Ishikawa (cell line): ENCODE measurements around the gene KIF9.

ENCODE experiments used
- CEBPB ChIP-seq: IDR thresholded peaks from 2 replicates; pipeline ENCODE4 v1.6.1; 2012
- CREB1 ChIP-seq: IDR thresholded peaks from 2 replicates; pipeline ENCODE4 v1.6.1; 2012; ENCODE audit warnings: low read depth
- EGR1 ChIP-seq: IDR thresholded peaks from 2 replicates; pipeline ENCODE4 v1.6.1; 2012
- EP300 ChIP-seq: IDR thresholded peaks from 2 replicates; pipeline ENCODE4 v1.6.1; 2012; ENCODE audit warnings: borderline replicate concordance
- FOXM1 ChIP-seq: IDR thresholded peaks from 2 replicates; pipeline ENCODE4 v1.6.1; 2012; ENCODE audit warnings: low read depth, borderline replicate concordance
- MAX ChIP-seq: IDR thresholded peaks from 2 replicates; pipeline ENCODE4 v1.6.1; 2012
- NFIC ChIP-seq: IDR thresholded peaks from 2 replicates; pipeline ENCODE4 v1.6.1; 2012
- RAD21 ChIP-seq: IDR thresholded peaks from 2 replicates; pipeline ENCODE4 v1.6.1; 2012; ENCODE audit warnings: low read depth
- REST ChIP-seq: IDR thresholded peaks from 2 replicates; pipeline ENCODE4 v1.6.1; 2012; ENCODE audit warnings: low read depth, mild to moderate bottlenecking
- TAF1 ChIP-seq: IDR thresholded peaks from 2 replicates; pipeline ENCODE4 v1.6.1; 2012; ENCODE audit warnings: low read depth, mild to moderate bottlenecking
- TCF12 ChIP-seq: IDR thresholded peaks from 2 replicates; pipeline ENCODE4 v1.6.1; 2012; ENCODE audit warnings: low read depth
- TEAD4 ChIP-seq: IDR thresholded peaks from 2 replicates; pipeline ENCODE4 v1.6.1; 2012
- USF1 ChIP-seq: IDR thresholded peaks from 2 replicates; pipeline ENCODE4 v1.6.1; 2012
- YY1 ChIP-seq: IDR thresholded peaks from 2 replicates; pipeline ENCODE4 v1.6.1; 2012; ENCODE audit warnings: low read depth
- ZBTB7A ChIP-seq: IDR thresholded peaks from 2 replicates; pipeline ENCODE4 v1.6.1; 2012; ENCODE audit warnings: low read depth

The KIF9 gene

GRCh38 chr3:47283591-47284364, 1.2 kb upstream of the KIF9 start:
- no peak for TF ChIP-seq REST
- TF ChIP-seq RAD21, result no peak
- TF ChIP-seq CEBPB, result no peak

GRCh38 chr3:47283193-47283537, 566 bp upstream of the KIF9 start:
- no peak for TF ChIP-seq NFIC
- TF ChIP-seq YY1, result no peak
- no peak for TF ChIP-seq TAF1
- no peak for TF ChIP-seq FOXM1
- TF ChIP-seq TCF12, result no peak
- TF ChIP-seq REST, result no peak
- TF ChIP-seq EP300, result no peak
- TF ChIP-seq CEBPB, result no peak
- no peak for TF ChIP-seq EGR1
- TF ChIP-seq RAD21, result no peak
- no peak for TF ChIP-seq ZBTB7A
- no peak for TF ChIP-seq TEAD4
- TF ChIP-seq USF1, result no peak
- TF ChIP-seq MAX, result no peak
- no peak for TF ChIP-seq CREB1

- TF ChIP-seq RAD21 (no peak), EP300 (no peak), CREB1 (no peak), USF1 (no peak), TCF12 (no peak)
Measured at GRCh38 chr3:47280519-47280918, 2.1 kb downstream of the KIF9 start.

- TF ChIP-seq REST, result no peak
- TF ChIP-seq TAF1, result no peak
- no peak for TF ChIP-seq YY1
- TF ChIP-seq EP300, result no peak
- TF ChIP-seq FOXM1, result no peak
- TF ChIP-seq RAD21, result no peak
- TF ChIP-seq NFIC, result no peak
- TF ChIP-seq MAX, result no peak
Measured at GRCh38 chr3:47276558-47276957, 6.0 kb downstream of the KIF9 start.

- TF ChIP-seq ZBTB7A (no peak), MAX (no peak), TCF12 (no peak), NFIC (no peak), CEBPB (no peak), RAD21 (no peak), EP300 (no peak), FOXM1 (no peak), CREB1 (no peak), USF1 (no peak), REST (no peak), YY1 (no peak), EGR1 (no peak), TAF1 (no peak)
Measured at GRCh38 chr3:47274652-47275051, 7.9 kb downstream of the KIF9 start.
